RWPE2 (cell line): Measurements from ENCODE around the gene LZTR1.
A peak's percentile ranks its signal among the peaks of the same experiment; 100 is the strongest.

ENCODE experiments used
- ATAC-seq: fragments of 200-7000 bp; cut with Tn5 transposase; 3 replicates; pipeline ENCODE4 v1.9.1; 2021; ENCODE audit warnings: low read depth
- DNase-seq: peaks from one replicate; pipeline ENCODE4 v3.0.0-alpha.2; 2020; ENCODE audit warnings: low spot score
- H3K27ac ChIP-seq: fragments of 450-650 bp; 2 replicates; pipeline ENCODE4 v1.5.1; 2017; ENCODE audit warnings: mild to moderate bottlenecking; ENCODE audit not compliant: poor library complexity, severe bottlenecking
- H3K27me3 ChIP-seq: fragments of 250-450 bp; sonication (Bioruptor Pico); 2 replicates; pipeline ENCODE4 v1.5.1; 2021; ENCODE audit warnings: mild to moderate bottlenecking, moderate library complexity; ENCODE audit not compliant: insufficient read depth, poor library complexity, severe bottlenecking
- H3K36me3 ChIP-seq: fragments of 250-450 bp; sonication (Bioruptor Pico); 2 replicates; pipeline ENCODE4 v1.5.1; 2020; ENCODE audit warnings: low read depth, mild to moderate bottlenecking, moderate library complexity
- H3K4me1 ChIP-seq: fragments of 250-450 bp; sonication (Bioruptor Pico); 2 replicates; pipeline ENCODE4 v1.5.1; 2021; ENCODE audit warnings: mild to moderate bottlenecking, moderate library complexity; ENCODE audit not compliant: insufficient read depth, poor library complexity, severe bottlenecking
- H3K4me3 ChIP-seq: fragments of 250-450 bp; sonication (Bioruptor Pico); 2 replicates; pipeline ENCODE4 v1.5.1; 2021; ENCODE audit warnings: mild to moderate bottlenecking, moderate library complexity; ENCODE audit not compliant: severe bottlenecking
- H3K9me3 ChIP-seq: fragments of 250-450 bp; sonication (Bioruptor Pico); 2 replicates; pipeline ENCODE4 v1.5.1; 2021; ENCODE audit warnings: mild to moderate bottlenecking, moderate library complexity; ENCODE audit not compliant: severe bottlenecking
- CTCF ChIP-seq: fragments of 450-650 bp; IDR thresholded peaks from one replicate; pipeline ENCODE4 v1.5.1; 2017; ENCODE audit warnings: mild to moderate bottlenecking, moderate library complexity; ENCODE audit not compliant: poor library complexity, severe bottlenecking

The LZTR1 gene

GRCh38 chr22:21022507-21022906 lies 40.4 kb downstream of the LZTR1 start:
- Histone ChIP-seq H3K36me3 (no peaks in the 10 kb centered on the region), H3K9me3 (no peaks in the 10 kb centered on the region), H3K4me1 (peaks cover 26% of the 10 kb centered on the region), H3K27me3 (no peaks in the 10 kb centered on the region), H3K27ac (no peak overlapping the region), H3K4me3 (no peak overlapping the region)
- TF ChIP-seq CTCF: no peak
- DNase-seq (no peak), ATAC-seq (no peak)

- Histone ChIP-seq H3K9me3 (no peaks in the 10 kb centered on the region), H3K36me3 (no peaks in the 10 kb centered on the region), H3K4me3 (no peak overlapping the region), H3K27me3 (no peaks in the 10 kb centered on the region), H3K4me1 (peaks cover 30% of the 10 kb centered on the region), H3K27ac (no peak overlapping the region)
- ATAC-seq (no peak), DNase-seq (no peak)
- TF ChIP-seq CTCF: no peak
These were observed 41.0 kb downstream of the LZTR1 start for GRCh38 chr22:21022955-21023614.

- H3K9me3 ChIP-seq: no peaks in the 10 kb centered on the region
- no peak overlapping the region for H3K4me3 ChIP-seq
- TF ChIP-seq CTCF: no peak
- H3K36me3 ChIP-seq: no peaks in the 10 kb centered on the region
- ATAC-seq (peak; percentile 18; the same call in 1 of the 3 replicates), DNase-seq (peak; percentile 51)
- peak overlapping the region; percentile 59 for H3K27ac ChIP-seq
- peaks cover 30% of the 10 kb centered on the region for H3K4me1 ChIP-seq
- H3K27me3 ChIP-seq: no peaks in the 10 kb centered on the region
These were observed 43.2 kb downstream of the LZTR1 start for GRCh38 chr22:21025266-21025665.

- Histone ChIP-seq H3K27ac (peak overlapping the region; percentile 59), H3K9me3 (no peaks in the 10 kb centered on the region), H3K4me3 (no peak overlapping the region), H3K36me3 (no peaks in the 10 kb centered on the region), H3K4me1 (peaks cover 30% of the 10 kb centered on the region), H3K27me3 (no peaks in the 10 kb centered on the region)
- ATAC-seq (peak; percentile 57), DNase-seq (peak; percentile 62)
- TF ChIP-seq CTCF: no peak
These were observed 44.0 kb downstream of the LZTR1 start for GRCh38 chr22:21025763-21026755.
